AG04450 (cell line): Measurements from ENCODE around the gene KRTAP9-8. TPM values are rescaled to one million over a fixed set of nuclear protein-coding genes. Genes with fewer than 3 reads are reported as not detected.
"Not testable (repeated sequence)": the region's sequence is repeated elsewhere in the genome, so short reads cannot be mapped to it uniquely, and the experiment has no call there.

Experiments used
- CTCF ChIA-PET: fragments of 300-600, 350-600 bp; formaldehyde crosslinking; extraction: SDS; loops from one replicate; lab custom pipeline; 2022; ENCODE audit warnings: antibody characterized with exemption, inconsistent platforms; lab: Charles Lee
- POLR2A ChIA-PET: fragments of 350-600 bp; formaldehyde crosslinking; extraction: SDS; loops from one replicate; lab custom pipeline; 2021; ENCODE audit warnings: antibody characterized with exemption, inconsistent platforms; lab: Yijun Ruan, JAX
- DNase-seq: peaks from one replicate; pipeline ENCODE4 v3.0.0-alpha.2; 2011; ENCODE audit warnings: low read depth, low spot score
- H3K27ac ChIP-seq: one replicate; pipeline ENCODE4 v1.5.1; 2012; ENCODE audit warnings: low read depth, low read length, control low read depth
- H3K27me3 ChIP-seq: one replicate; pipeline ENCODE4 v1.6.0; 2012; ENCODE audit warnings: low read length; ENCODE audit not compliant: control insufficient read depth, insufficient read depth
- H3K4me3 ChIP-seq: 2 replicates; pipeline ENCODE4 v1.5.1; 2011; ENCODE audit warnings: mild to moderate bottlenecking, low read depth, low read length, control low read depth
- H3K9me3 ChIP-seq: 2 replicates; pipeline ENCODE4 v1.5.1; 2012; ENCODE audit warnings: low read length; ENCODE audit not compliant: control insufficient read depth, insufficient read depth
- polyA plus RNA-seq: library from polyadenylated mRNA; depleted of rRNA; stranded (reverse); fragments of >200 nt; gene quantifications from 2 replicates; pipeline ENCODE4 v1.2.3, GENCODE V29; 2011
- TF ChIP-seq, protein P1 (sequence below): IDR thresholded peaks from 2 replicates; pipeline ENCODE4 v1.5.1; 2011; ENCODE audit warnings: low read depth, low read length, control low read depth, inconsistent platforms

KRTAP9-8 gene
- polyA plus RNA-seq, 1 experiment = not detected

- Histone ChIP-seq H3K4me3 (no peak overlapping the region), H3K9me3 (no peaks in the 10 kb centered on the region), H3K27ac (no peak overlapping the region), H3K27me3 (peaks cover 18% of the 10 kb centered on the region)
- ChIA-PET CTCF (interaction anchor here (0.5 kb wide), 1 partner anchor 852 kb away, joined by 3 read pairs; no protein-coding TSS in a partner anchor), POLR2A (no interaction called here)
- TF ChIP-seq, protein P1, sequence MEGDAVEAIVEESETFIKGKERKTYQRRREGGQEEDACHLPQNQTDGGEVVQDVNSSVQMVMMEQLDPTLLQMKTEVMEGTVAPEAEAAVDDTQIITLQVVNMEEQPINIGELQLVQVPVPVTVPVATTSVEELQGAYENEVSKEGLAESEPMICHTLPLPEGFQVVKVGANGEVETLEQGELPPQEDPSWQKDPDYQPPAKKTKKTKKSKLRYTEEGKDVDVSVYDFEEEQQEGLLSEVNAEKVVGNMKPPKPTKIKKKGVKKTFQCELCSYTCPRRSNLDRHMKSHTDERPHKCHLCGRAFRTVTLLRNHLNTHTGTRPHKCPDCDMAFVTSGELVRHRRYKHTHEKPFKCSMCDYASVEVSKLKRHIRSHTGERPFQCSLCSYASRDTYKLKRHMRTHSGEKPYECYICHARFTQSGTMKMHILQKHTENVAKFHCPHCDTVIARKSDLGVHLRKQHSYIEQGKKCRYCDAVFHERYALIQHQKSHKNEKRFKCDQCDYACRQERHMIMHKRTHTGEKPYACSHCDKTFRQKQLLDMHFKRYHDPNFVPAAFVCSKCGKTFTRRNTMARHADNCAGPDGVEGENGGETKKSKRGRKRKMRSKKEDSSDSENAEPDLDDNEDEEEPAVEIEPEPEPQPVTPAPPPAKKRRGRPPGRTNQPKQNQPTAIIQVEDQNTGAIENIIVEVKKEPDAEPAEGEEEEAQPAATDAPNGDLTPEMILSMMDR = no peak
- no peak for DNase-seq
These were observed 13.5 kb downstream of the KRTAP9-8 start for GRCh38 chr17:41251261-41251660.

DNA sequence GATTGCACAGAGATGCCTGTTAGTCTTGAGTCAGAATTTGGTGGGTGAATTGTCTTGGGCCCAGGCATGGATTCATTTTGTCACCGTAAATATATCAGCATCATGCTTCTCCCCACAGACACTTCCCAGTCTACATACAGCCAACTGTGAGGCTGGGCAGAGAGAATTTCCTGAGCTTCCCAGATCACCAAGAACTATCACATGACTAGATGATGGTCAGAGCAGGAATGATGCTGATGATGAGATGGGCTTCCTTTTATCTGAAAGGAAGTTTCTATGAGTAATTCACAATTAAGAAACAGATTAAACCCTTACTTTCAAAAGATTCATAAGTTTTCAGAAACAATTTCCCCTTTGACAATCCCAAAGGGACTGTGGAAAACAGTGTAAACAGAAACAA lies 17.1 kb downstream of the KRTAP9-8 start:
- Histone ChIP-seq H3K4me3 (no peak overlapping the region), H3K9me3 (no peaks in the 10 kb centered on the region), H3K27ac (no peak overlapping the region), H3K27me3 (peaks cover 9% of the 10 kb centered on the region)
- DNase-seq = no peak
- TF ChIP-seq, protein P1 = no peak
- ChIA-PET POLR2A (no interaction called here), CTCF (no interaction called here)

DNA sequence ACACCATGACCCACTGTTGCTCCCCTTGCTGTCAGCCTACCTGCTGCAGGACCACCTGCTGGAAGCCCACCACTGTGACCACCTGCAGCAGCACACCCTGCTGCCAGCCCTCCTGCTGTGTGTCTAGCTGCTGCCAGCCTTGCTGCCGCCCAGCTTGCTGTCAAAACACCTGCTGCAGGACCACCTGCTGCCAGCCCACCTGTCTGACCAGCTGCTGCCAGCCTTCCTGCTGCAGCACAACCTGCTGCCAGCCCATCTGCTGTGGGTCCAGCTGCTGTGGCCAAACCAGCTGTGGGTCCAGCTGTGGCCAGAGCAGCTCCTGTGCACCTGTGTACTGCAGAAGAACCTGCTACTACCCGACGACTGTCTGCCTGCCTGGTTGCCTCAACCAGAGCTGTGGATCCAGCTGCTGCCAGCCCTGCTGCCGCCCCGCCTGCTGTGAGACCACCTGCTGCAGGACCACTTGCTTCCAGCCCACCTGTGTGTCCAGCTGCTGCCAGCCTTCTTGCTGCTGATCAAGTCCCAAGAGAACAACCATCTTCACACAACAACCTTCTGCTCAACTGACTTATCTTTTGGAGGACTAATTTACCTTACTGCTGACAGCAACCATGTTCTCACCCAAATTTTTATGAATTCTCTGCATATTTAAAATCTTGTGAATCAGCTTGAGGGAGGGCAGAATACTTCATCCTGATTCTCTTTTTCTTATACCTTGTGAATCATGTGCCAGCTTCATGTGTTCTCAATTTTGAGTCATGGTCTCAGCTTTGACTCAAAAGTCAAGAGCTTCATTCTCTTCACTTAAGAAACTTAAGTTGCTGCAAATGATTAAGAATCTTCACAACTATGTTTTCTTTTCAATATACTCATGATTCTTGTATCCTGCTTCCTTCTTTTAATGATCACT lies 17.8 kb downstream of the KRTAP9-8 start, which contains the start of gene KRTAP9-9:
KRTAP9-9 (plus strand) TSS at position 4 of the 910 bp plus-strand sequence.
- DNase-seq, H3K27me3 ChIP-seq, H3K4me3 ChIP-seq, H3K27ac ChIP-seq, H3K9me3 ChIP-seq, POLR2A ChIA-PET: not testable (repeated sequence)
- CTCF ChIA-PET = interaction anchor here (0.6 kb wide), 1 partner anchor 809 kb away, joined by 10 read pairs; no protein-coding TSS in a partner anchor

- Histone ChIP-seq H3K27me3 (peaks cover 7% of the 10 kb centered on the region), H3K4me3 (no peak overlapping the region), H3K27ac (no peak overlapping the region), H3K9me3 (no peaks in the 10 kb centered on the region)
- CTCF ChIA-PET = interaction anchor here (0.6 kb wide), 1 partner anchor 810 kb away, joined by 10 read pairs; no protein-coding TSS in a partner anchor
- TF ChIP-seq, protein P1 = no peak
- POLR2A ChIA-PET = no interaction called here
- DNase-seq = no peak
These were observed 18.5 kb downstream of the KRTAP9-8 start for GRCh38 chr17:41256291-41256685.

DNA sequence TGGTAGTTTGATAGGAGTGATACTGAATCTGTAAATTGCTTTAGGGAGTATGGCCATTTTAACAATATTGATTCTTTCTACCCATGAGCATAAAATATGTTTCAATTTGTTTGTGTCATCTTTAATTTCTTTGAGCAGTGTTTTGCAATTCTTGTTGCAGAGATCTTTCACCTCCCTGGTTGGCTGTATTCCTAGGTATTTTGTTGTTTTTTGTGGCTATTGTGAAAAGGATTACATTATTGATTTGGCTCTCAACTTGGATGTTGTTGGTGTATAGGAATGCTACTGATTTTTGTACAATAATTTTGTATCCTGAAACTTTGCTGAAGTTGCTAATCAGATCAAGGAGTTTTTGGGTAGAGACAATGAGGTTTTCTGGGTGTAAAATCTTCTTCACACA lies 20.6 kb downstream of the KRTAP9-8 start:
- no peaks in the 10 kb centered on the region for H3K9me3 ChIP-seq
- H3K4me3 ChIP-seq = no peak overlapping the region
- CTCF ChIA-PET = no interaction called here
- H3K27ac ChIP-seq = no peak overlapping the region
- POLR2A ChIA-PET = no interaction called here
- TF ChIP-seq, protein P1 = no peak
- no peak for DNase-seq
- peaks cover 4% of the 10 kb centered on the region for H3K27me3 ChIP-seq
